Astrocyte of the hippocampus (primary cell): ENCODE data around the gene ATF1.
"Not testable (repeated sequence)": the region's sequence is repeated elsewhere in the genome, so short reads cannot be mapped to it uniquely, and the experiment has no call there.

Experiments used
- DNase-seq: peaks from one replicate; pipeline ENCODE4 v3.0.0; 2011; ENCODE audit warnings: low read depth, low spot score

Gene ATF1

DNA sequence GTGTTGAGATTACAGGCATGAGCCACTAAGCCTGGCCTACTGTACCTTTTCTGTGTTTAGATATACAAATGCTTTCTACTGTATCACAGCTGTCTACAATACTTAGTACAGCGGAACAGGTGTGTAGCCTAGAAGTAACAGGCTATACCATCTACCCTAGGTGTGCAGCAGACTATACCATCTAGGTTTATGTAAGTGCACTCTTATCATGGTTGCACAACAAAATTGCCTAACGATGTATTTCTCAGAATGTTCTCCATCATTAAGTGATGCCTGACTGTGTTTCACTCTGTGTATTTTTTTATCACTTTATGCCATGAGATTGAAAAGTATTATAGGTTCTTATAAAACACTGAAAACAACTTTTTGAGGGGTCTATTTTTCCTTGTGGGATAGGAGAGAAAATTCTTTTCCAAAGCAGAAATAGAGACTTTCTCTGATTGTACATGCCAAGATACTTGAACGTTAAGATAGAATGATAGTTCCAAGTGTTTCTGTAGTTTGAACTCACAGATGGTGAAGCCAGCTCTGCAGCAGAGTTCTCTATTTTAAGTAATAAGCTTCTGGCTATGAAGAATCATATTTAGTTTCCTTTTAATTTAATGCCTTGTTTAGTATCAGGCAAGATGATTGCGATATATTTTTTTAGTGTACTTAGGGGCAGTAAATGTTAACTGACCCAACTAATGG is 95.9 kb downstream of the ATF1 start:
- no peak for DNase-seq

- DNase-seq = peak; percentile 3
Observed at GRCh38 chr12:50862316-50862715, 98.4 kb downstream of the ATF1 start.

DNA sequence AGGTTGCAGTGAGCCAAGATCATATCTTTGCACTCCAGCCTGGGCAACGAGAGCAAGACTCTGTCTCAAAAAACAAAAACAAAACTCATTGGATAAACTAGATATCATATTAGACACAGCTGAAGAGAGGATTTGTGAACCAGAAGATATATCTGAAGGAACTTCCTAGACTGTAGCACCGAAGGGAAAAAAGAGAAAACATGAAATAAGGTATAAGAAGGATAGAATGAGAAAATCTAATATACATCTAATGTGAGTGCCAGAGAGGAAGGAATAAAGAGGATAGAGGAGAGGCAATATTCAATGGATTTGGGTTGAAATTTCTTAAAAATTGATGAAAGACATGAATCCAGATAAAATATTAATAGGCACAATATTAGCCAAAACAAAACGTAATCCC is 101.4 kb downstream of the ATF1 start:
- no peak for DNase-seq

- not testable (repeated sequence) for DNase-seq
Observed at GRCh38 chr12:50868881-50869280, 105.0 kb downstream of the ATF1 start.
